ENCODE measurements around the gene RPL36. TPM values are rescaled to one million over a fixed set of nuclear protein-coding genes. Genes with fewer than 3 reads are reported as not detected.

The RPL36 gene
- total and polyA plus RNA-seq, 7 donors: 593 to 2,228 (median 1,408) TPM

DNA sequence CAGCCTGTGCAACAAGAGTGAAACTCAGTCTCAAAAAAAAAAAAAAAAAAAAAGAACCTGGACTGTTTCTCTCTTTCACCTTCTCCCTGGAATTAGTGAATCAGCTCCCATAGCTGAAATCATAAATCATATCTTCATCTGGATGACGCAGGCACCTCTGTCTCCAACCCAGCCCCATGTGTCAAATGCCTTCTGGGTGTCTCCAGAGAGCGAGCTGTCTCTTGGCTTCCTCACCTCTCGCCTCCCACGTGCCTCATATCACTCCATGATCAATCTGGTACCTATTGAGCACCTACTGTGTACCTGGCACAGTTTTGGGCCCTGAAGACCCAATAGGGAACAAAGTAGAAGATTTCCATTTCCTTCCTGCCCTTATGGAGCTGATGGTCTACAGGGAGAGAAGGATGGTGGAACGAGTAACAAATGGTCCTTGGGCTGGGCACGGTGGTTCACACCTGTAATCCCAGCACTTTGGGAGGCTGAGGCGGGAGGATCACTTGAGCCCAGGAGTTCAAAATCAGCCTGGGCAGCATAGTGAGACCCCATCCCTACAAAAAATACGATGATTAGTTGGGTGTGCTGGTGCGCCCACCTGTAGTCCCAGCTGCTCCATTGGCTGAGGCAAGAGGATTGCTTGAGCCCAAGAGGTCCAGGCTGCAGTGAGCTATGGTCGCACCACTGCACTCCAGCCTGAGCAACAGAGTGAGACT, 6.8 kb upstream of the RPL36 start:
- intact Hi-C loops (cut with DNase I): no loop called here
- H3K4me1 ChIP-seq: peaks cover 0 to 35% (median 25%) of the 10 kb centered on the region in 4 donors
- 93 to 96% methylated on average over 10 of the region's 10 CpGs for WGBS, 2 donors
- no peak overlapping the region for H3K27ac ChIP-seq
- H3K4me3 ChIP-seq: no peak overlapping the region
- no peak for DNase-seq
- H3K9me3 ChIP-seq: no peaks in the 10 kb centered on the region
- H3K27me3 ChIP-seq: no peaks in the 10 kb centered on the region
- peaks cover 0 to 2% (median under 1%) of the 10 kb centered on the region in 4 donors for H3K36me3 ChIP-seq
- TF ChIP-seq, protein P1, sequence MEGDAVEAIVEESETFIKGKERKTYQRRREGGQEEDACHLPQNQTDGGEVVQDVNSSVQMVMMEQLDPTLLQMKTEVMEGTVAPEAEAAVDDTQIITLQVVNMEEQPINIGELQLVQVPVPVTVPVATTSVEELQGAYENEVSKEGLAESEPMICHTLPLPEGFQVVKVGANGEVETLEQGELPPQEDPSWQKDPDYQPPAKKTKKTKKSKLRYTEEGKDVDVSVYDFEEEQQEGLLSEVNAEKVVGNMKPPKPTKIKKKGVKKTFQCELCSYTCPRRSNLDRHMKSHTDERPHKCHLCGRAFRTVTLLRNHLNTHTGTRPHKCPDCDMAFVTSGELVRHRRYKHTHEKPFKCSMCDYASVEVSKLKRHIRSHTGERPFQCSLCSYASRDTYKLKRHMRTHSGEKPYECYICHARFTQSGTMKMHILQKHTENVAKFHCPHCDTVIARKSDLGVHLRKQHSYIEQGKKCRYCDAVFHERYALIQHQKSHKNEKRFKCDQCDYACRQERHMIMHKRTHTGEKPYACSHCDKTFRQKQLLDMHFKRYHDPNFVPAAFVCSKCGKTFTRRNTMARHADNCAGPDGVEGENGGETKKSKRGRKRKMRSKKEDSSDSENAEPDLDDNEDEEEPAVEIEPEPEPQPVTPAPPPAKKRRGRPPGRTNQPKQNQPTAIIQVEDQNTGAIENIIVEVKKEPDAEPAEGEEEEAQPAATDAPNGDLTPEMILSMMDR (IDR thresholded peaks at IDR 0.05): no peak
- TF ChIP-seq EP300 (IDR thresholded peaks at IDR 0.05): no peak
- TF ChIP-seq POLR2AphosphoS5 (IDR thresholded peaks at IDR 0.05): no peak
- no peak for TF ChIP-seq POLR2A (IDR thresholded peaks at IDR 0.05)

GRCh38 chr19:5684694-5685430, 5.2 kb upstream of the RPL36 start:
- intact Hi-C loops (cut with DNase I): no loop called here
- H3K4me1 ChIP-seq: peaks cover 0 to 25% (median 17%) of the 10 kb centered on the region in 4 donors
- no peak overlapping the region for H3K27ac ChIP-seq
- WGBS, 2 donors: 86 to 93% methylated on average over 22 of the region's 22 CpGs
- TF ChIP-seq POLR2AphosphoS5 (IDR thresholded peaks at IDR 0.05): no peak
- TF ChIP-seq, protein P1 (IDR thresholded peaks at IDR 0.05): no peak
- TF ChIP-seq EP300 (IDR thresholded peaks at IDR 0.05): no peak
- TF ChIP-seq POLR2A (IDR thresholded peaks at IDR 0.05): no peak
- no peaks in the 10 kb centered on the region for H3K27me3 ChIP-seq
- no peak overlapping the region for H3K4me3 ChIP-seq
- H3K9me3 ChIP-seq: no peaks in the 10 kb centered on the region
- DNase-seq: no peak
- H3K36me3 ChIP-seq: no peaks in the 10 kb centered on the region

DNA sequence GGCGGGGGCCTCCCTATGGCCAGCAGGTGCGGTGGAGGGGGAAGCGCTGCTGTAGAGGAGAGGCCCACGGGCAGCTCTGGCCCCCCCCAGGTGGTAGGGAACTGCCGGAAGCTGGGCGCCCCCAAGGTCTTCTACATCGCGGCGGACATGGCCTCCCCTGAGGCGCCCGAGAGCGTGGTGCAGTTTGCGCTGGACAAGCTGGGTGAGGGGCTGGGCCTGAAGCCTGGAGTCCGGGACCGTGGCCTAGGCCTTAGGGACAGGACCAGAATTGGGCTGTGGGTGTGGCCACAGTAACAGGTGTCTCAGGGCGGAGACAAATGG, 3.8 kb upstream of the RPL36 start:
- 20 to 28% methylated on average over 16 of the region's 16 CpGs for WGBS, 2 donors
- Histone ChIP-seq H3K4me1 (peaks cover 0 to 28% (median 22%) of the 10 kb centered on the region in 4 donors), H3K9me3 (no peaks in the 10 kb centered on the region), H3K27ac (peak overlapping the region; percentile 71 to 93 (median 84)), H3K4me3 (peak overlapping the region; percentile 42 to 65 (median 52)), H3K27me3 (no peaks in the 10 kb centered on the region), H3K36me3 (no peaks in the 10 kb centered on the region)
- DNase-seq: no peak
- intact Hi-C loops (cut with DNase I): no loop called here
- TF ChIP-seq EP300 (IDR thresholded peaks at IDR 0.05) (no peak), POLR2A (IDR thresholded peaks at IDR 0.05) (no peak), POLR2AphosphoS5 (IDR thresholded peaks at IDR 0.05) (no peak)
- TF ChIP-seq, protein P1 (IDR thresholded peaks at IDR 0.05): no peak

DNA sequence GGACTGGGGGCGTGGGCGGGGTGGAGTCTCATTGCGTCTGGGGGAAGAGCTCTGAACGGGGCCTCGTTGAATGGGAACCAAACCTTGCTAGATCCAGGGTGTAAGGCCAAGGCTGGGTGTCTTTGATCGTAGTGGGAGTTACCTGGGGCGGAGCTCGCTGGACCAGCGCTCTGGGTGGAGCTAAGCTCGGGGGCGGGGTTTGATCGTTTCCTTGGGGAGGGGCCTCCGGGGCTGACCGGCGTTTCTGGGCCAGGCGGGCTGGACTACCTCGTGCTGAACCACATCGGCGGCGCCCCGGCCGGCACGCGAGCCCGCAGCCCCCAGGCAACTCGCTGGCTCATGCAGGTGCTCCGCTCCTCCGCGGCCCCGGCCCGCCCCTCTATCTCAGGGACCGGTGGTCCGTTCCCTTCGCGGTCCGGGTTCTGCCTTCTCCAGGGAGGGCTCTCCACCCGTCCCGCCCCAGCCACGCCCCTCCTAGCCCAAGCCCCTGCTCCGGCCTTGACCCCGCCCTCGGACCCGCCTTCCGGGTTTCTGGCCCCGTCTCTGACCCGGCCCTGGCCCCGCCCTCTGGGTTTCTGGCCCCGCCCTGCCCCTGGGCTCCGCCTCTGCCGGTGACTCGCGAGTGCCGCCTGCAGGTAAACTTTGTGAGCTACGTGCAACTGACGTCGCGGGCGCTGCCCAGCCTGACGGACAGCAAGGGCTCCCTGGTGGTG, 3.3 kb upstream of the RPL36 start:
- DNase-seq: peak; percentile 98
- Histone ChIP-seq H3K4me3 (peak overlapping the region; percentile 42 to 65 (median 52)), H3K27me3 (no peaks in the 10 kb centered on the region), H3K9me3 (no peaks in the 10 kb centered on the region), H3K27ac (peak overlapping the region; percentile 71 to 93 (median 84)), H3K4me1 (peaks cover 0 to 30% (median 25%) of the 10 kb centered on the region in 4 donors), H3K36me3 (peaks cover 0 to 4% (median 2%) of the 10 kb centered on the region in 4 donors)
- 1% methylated on average over 59 of the region's 59 CpGs for WGBS, 2 donors
- intact Hi-C loops (cut with DNase I): no loop called here
- TF ChIP-seq, protein P1 (IDR thresholded peaks at IDR 0.05): peak in 3 of 4 experiments; percentile 72 to 83 (median 80)
- TF ChIP-seq POLR2A (IDR thresholded peaks at IDR 0.05) (no peak), POLR2AphosphoS5 (IDR thresholded peaks at IDR 0.05) (peak in 1 of 4 donors; percentile 4), EP300 (IDR thresholded peaks at IDR 0.05) (no peak)

All from sigmoid colon (tissue), 7 donors.